RKO (cell line): Measurements from ENCODE around the gene ENAH.
"Not testable (repeated sequence)": the region's sequence is repeated elsewhere in the genome, so short reads cannot be mapped to it uniquely, and the experiment has no call there.

Source experiments
- DNase-seq: peaks from one replicate; pipeline ENCODE4 v3.0.0-alpha.2; 2016; ENCODE audit warnings: low spot score

ENAH gene

DNA sequence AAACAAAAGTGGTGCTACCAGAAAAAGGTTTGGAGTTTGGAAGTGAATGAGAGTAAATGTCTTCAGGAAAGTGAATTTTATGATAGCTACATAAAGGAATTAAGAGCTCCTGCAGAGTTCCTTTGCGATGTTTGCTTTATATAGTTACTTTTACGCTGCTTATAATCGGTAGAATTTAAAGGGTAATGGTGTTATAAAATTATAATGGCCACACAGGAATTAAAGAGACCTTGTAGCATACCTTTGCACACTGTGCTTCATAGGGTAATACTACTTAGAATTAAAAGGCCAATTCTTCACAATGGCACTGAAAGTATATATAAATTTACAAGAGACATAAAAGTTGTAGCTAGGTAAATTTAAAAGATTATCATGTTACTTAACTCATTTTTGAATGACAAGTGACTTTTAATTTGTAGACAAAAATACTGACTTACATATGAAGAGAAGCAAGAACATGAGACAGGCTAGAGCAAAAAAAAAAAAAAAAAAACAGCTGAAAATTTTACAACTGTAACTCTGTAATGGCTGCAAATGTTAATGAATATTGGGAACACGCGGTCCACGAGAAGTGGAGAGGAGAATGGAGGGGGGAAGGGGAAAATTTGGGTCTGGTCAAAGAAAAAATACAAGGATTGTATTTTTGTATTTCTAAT, 159.2 kb downstream of the ENAH start:
- DNase-seq, result no peak

GRCh38 chr1:225488676-225489075, 164.2 kb downstream of the ENAH start:
- DNase-seq, result no peak

DNA sequence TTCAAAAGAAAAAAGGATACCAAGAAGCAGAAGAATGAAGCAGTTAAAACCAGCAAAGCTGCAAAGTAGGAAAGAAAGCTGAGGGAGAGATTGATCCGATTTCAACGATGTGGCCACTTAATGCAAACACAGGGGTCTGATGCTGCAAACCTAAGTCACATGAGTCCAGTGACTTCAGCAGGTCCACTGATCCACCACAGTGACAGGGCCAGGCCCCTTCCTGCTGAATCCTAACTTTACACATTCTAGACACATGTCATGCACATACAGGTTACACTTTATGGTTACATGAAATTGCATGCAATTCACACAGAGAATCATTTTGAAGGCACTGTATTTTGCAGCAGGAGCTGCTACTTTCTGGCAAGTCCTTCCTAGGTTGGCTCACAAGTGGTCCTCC, 166.1 kb downstream of the ENAH start:
- DNase-seq, result no peak

GRCh38 chr1:225485991-225486530, 166.9 kb downstream of the ENAH start:
- no peak for DNase-seq

- no peak for DNase-seq
Measured at GRCh38 chr1:225485226-225485625, 167.7 kb downstream of the ENAH start.

GRCh38 chr1:225484657-225485214, 168.2 kb downstream of the ENAH start:
- DNase-seq, result no peak

DNA sequence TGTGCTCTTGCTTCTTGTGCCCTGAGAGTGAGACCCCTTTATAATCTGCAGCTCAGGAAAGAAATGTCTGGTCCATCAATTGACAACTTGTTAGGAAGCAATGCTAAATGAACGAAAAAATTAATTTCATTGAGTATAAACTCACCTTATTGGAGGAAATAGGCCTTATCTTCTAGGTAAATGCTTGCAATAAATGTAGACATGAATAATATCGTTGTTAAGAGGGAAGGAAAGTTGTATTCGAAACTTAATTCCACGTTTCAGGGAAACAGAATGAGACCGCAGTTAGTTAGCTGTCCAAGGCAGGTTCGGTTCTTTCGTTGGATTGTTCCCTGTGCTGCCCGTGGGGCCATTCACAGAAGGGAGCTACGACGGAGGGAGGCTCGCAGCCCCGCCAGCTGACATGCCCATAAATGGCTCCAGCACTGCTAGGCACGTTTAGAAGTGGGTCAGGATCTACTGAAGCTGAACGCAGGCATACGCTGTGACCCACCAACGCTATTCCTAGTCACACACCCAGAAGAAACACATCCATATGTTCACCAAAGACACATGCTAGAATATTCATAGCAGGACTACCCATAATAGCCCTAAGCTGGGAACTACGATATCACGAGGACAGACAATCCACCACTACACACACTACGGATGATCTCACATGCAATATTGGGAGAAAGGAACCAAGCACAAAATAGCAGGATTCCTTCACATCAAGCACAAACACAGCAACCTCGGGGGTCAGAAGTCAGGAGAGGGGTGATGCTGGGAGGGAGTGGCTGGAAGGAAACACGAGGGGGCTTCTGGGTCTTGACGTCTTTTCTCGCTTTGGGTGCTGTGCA, 168.9 kb downstream of the ENAH start:
- DNase-seq, result no peak

DNA sequence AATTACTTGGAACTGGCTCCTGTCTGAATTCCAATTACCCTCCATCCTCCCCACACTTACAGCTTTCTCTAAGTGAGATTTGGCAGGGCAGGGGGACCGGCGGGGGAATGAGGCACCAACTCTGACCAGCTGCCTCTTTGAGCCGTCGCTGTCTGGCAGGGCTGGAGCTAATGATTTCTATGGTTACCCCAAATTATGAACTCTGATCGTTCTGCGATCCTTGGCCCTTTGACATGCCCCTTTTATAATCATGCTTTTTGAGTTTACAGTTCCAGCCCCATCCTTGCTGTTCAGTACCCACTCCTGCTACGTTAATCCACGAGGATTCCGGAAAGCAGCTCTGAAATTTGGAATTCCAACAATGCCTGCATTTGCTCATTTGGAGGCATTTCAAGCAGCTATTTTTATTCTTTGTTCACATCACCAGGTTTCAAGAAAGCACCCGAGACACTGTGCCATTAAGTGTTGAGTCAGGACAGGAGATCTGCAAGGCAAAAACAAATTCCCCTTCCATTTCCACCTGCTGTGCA, 170.4 kb downstream of the ENAH start:
- DNase-seq, result no peak

DNA sequence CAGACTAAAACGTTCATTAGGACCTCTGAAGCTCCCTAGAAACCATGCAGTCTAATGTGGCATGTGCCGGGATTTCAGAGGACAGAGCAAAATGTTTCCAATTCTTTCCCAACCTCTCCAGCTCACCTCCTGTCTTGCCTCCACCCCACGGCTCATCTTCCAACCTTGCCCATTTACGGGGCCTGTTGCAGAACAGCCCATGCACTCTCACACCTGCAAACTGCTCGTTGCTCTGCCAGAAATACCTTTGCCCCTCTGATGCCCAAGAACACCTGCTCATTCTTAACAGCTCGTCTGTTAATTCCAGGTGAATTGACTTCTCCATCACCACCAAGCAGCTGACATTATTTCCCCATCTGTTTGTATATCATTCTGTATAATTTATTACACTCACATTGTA, 171.2 kb downstream of the ENAH start:
- no peak for DNase-seq

- DNase-seq, result no peak
Measured at GRCh38 chr1:225480825-225481434, 172.0 kb downstream of the ENAH start.

DNA sequence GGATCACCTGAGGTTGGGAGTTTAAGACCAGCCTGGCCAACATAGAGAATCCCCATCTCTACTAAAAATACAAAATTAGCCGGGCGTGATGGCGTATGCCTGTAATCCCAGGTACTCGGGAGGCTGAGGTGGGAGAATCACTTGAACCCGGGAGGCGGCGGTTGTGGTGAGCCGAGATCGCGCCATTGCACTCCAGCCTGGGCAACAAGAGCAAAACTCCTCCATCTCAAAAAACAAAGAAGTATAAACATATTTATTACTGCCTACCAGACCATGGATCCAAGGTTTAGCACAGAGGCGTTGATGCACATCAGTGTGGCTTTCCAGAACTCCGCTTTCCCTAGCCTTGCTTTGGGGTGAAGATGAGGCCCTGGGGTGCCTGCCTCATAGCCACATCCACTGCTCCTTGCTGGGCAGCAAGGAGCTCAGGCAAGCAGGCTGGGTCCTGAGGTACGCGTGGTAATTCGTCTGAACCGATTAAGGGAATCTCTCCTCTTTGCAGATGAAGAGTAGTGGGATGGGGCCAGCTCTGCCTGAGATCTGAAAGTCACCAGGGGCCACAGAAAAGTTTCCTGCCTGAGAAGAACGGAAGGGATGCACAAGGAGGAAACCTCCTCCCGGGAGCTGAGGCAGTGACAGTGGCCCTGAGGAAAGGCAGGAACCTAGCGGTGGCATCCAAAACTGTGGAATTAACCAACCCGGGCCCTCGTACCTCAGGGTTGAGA, 172.8 kb downstream of the ENAH start:
- no peak for DNase-seq

GRCh38 chr1:225479341-225479740, 173.6 kb downstream of the ENAH start:
- no peak for DNase-seq

DNA sequence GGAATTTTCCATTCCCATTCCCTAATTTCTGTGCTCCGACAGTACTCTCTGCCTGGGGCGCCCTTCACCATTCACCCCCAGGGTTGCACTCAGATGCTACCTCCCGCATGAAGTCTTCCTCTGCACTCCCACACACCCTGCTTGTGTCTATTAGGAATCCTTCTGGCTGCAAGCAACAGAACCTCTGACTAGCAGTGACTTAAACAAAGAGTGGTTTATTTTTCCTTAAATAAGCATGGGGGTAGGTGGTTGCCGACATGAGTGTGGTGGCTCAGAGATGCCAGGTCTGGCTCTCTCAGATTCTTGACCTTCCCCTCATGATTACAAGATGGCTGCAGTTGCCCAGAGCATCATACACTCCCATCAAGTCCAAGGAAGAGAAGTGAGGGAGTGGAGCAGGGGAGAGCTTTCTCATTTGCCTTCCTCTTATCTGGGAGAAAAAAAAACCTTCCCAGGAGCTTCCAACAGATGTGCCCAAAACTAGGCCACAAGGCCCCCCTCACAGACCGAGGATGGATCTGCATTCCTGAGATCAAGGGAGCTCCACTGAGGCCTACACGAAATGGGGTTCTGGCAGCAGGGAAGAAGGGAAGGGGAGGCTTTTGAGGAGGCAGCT, 175.5 kb downstream of the ENAH start:
- DNase-seq, result no peak

DNA sequence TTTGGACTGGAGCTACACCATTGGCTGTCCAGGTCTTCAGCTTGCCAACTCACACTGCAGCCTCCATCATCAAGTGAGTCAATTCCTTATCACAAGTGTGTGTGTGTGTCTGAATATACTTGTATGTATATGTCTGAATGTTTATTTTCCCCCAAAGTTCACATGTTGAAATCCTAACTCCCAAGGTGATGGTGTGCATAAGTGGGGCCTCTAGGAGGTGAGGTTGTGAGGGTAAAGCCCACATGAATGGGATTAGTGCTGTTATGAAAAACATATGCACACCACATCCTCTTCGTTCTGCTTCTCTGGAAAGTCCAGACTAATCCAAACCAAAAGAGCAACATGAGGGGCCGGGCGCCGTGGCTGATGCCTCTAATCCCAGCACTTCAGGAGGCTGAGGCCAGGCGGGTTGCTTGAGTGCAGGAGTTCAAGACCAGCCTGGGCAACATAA, 176.4 kb downstream of the ENAH start:
- peak; percentile 23 for DNase-seq

DNA sequence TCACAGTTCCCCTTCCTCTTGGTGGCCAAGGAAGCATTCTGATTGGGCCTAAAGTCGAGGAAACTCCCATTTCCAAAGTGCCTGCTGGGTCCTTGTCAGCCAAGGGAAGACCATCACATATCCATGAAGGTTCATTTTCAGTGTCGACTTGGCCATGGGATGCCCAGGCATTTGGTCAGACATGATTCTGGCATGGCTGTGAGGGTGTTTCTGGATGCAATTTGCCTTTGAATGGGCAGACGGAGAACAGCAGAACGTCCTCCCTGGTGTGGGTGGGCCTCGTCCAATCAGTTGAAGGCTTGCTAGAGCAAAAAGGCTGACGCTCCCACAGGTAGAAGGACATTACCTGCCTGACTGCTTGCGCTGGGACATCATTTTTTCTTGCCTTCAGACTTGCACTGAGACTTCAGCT, 176.8 kb downstream of the ENAH start:
- DNase-seq, result no peak

DNA sequence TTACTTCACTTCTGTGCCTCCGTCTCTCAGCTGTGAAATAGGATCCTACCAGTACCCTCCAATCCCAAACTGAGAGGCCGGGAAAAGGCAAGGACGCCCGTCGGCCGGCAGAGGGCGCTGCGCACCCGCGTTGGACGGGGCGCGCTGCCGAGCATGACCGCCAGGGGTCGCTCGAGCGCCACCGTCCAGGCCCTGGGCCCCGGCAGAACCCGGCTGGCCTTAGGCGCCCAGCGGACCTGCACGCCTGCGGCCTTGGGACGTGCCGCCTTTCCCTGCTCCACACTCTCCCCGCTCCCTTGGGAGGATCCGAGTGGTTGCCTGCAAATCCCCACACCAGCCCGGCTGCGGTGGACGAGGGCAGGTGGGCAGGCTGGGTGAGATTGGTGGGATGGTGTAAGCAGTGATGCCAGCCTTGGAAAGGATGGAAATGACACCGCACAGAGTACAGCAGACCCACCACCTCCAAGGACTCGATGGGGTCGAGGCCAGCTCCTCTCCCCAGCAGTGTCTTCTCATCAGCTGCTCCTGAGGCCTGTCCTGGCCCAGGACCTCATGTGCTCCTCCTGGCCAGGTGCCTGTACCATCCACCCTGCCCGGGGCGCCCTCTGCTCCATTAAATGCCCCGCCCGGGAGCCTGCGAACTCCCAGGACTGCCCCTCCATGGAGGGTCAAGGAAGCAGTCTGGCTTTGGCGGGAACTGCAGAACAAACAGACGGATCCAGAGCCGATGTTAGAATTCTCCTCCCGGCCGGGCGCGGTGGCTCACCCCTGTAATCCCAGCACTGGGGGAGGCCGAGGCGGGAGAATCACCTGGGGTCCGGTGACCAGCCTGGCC, 177.7 kb downstream of the ENAH start:
- DNase-seq, result peak; percentile 64

GRCh38 chr1:225474439-225474985, 178.4 kb downstream of the ENAH start:
- DNase-seq, result no peak

DNA sequence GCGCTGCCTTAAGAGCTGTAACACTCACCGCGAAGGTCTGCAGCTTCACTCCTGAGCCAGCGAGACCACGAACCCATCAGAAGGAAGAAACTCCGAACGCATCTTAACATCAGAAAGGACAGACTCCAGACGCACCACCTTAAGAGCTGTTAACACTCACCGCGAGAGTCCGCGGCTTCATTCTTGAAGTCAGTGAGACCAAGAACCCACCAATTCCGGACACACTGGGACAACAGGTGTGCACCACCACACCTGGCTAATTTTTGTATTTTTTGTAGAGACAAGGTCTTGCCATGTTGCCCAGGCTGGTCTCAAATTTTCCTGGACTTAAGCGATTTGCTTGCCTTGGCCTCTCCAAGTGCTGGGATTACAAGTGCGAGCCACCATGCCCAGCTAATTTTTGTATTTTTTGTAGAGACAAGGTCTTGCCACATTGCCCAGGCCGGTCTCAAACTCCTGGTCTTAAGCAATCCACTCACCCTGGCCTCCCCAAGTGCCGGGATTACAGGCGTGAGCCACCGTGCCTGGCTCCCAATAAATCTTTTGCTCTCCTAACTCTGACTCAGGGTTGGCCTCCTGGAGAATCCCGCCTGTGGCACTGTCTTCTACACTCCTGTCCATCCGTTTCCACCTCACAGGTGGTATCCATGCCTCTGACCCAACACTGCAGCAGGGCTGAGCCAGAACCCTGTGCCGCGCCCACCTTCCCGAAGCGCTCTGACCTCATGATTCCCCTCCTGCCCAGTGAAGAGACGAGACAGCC, 179.1 kb downstream of the ENAH start:
- not testable (repeated sequence) for DNase-seq

DNA sequence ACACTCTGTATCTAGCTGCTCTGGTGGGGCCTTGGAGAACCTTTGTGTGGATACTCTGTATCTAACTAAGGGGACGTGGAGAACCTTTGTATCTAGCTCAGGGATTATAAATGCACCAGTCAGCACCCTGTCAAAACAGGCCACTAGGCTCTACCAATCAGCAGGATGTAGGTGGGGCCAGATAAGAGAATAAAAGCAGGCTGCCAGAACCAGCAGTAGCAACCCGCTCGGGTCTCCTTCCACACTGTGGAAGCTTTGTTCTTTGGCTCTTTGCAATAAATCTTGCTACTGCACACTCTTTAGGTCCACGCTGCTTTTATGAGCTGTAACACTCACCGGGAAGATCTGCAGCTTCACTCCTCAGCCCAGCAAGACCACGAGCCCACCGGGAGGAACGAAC, 179.7 kb downstream of the ENAH start:
- not testable (repeated sequence) for DNase-seq
